Ishikawa (cell line): ENCODE results near the gene SMARCB1.

ENCODE experiments used
- CREB1 ChIP-seq: IDR thresholded peaks from 2 replicates; pipeline ENCODE4 v1.6.1; 2012; ENCODE audit warnings: low read depth
- FOXM1 ChIP-seq: IDR thresholded peaks from 2 replicates; pipeline ENCODE4 v1.6.1; 2012; ENCODE audit warnings: low read depth, borderline replicate concordance
- TAF1 ChIP-seq: IDR thresholded peaks from 2 replicates; pipeline ENCODE4 v1.6.1; 2012; ENCODE audit warnings: low read depth, mild to moderate bottlenecking
- YY1 ChIP-seq: IDR thresholded peaks from 2 replicates; pipeline ENCODE4 v1.6.1; 2012; ENCODE audit warnings: low read depth
- TF ChIP-seq, protein P1 (sequence below): IDR thresholded peaks from 2 replicates; pipeline ENCODE4 v1.6.1; 2012

DNA sequence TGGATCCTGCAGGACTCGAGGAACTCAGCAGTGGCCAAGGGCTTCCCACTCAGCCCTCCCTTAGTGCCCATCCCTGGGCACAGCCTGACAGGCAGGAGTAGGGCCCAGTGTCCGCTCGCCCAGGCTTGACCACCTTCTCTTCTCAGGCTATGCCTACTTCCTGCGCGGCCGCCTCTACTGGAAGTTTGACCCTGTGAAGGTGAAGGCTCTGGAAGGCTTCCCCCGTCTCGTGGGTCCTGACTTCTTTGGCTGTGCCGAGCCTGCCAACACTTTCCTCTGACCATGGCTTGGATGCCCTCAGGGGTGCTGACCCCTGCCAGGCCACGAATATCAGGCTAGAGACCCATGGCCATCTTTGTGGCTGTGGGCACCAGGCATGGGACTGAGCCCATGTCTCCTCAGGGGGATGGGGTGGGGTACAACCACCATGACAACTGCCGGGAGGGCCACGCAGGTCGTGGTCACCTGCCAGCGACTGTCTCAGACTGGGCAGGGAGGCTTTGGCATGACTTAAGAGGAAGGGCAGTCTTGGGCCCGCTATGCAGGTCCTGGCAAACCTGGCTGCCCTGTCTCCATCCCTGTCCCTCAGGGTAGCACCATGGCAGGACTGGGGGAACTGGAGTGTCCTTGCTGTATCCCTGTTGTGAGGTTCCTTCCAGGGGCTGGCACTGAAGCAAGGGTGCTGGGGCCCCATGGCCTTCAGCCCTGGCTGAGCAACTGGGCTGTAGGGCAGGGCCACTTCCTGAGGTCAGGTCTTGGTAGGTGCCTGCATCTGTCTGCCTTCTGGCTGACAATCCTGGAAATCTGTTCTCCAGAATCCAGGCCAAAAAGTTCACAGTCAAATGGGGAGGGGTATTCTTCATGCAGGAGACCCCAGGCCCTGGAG lies 3.3 kb upstream of the SMARCB1 start:
- TF ChIP-seq CREB1: no peak
- TF ChIP-seq YY1: no peak
- no peak for TF ChIP-seq TAF1
- TF ChIP-seq FOXM1: no peak
- TF ChIP-seq, protein P1, sequence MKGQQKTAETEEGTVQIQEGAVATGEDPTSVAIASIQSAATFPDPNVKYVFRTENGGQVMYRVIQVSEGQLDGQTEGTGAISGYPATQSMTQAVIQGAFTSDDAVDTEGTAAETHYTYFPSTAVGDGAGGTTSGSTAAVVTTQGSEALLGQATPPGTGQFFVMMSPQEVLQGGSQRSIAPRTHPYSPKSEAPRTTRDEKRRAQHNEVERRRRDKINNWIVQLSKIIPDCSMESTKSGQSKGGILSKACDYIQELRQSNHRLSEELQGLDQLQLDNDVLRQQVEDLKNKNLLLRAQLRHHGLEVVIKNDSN: no peak
